OCI-LY3 (cell line): ENCODE measurements around the gene TRPV4.

Experiments used
- H2AFZ ChIP-seq: fragments of 200-600, 300-600 bp; shearing (Covaris generic); 2 replicates; pipeline ENCODE4 v1.6.0; 2014; ENCODE audit warnings: antibody characterized with exemption, low read depth, low read length
- H3K27ac ChIP-seq: fragments of 200-600, 300-600 bp; sonication (generic); 2 replicates; pipeline ENCODE4 v1.5.1; 2014; ENCODE audit warnings: mild to moderate bottlenecking, low read length, moderate library complexity, mixed read lengths
- H3K27me3 ChIP-seq: fragments of 200-600, 300-600 bp; sonication (generic); 2 replicates; pipeline ENCODE4 v1.6.1; 2014; ENCODE audit warnings: low read depth, low read length, mixed read lengths
- H3K36me3 ChIP-seq: fragments of 200-600, 300-600 bp; sonication (generic); replicated peaks from 2 replicates; pipeline ENCODE3; 2014; ENCODE audit warnings: low read depth, low read length, mixed read lengths
- H3K4me1 ChIP-seq: fragments of 300-600, 200-600 bp; sonication (generic); 2 replicates; pipeline ENCODE4 v1.6.1; 2014; ENCODE audit warnings: low read length, mixed read lengths
- H3K4me2 ChIP-seq: fragments of 200-600, 300-600 bp; sonication (generic); 2 replicates; pipeline ENCODE4 v1.6.1; 2014; ENCODE audit warnings: low read length, mixed read lengths
- H3K4me3 ChIP-seq: fragments of 300-600, 200-600 bp; sonication (generic); 2 replicates; pipeline ENCODE4 v1.5.1; 2014; ENCODE audit warnings: antibody characterized with exemption, mild to moderate bottlenecking, low read length, moderate library complexity
- H3K79me2 ChIP-seq: fragments of 300-600, 200-600 bp; shearing (Covaris generic); 2 replicates; pipeline ENCODE4 v1.6.1; 2014; ENCODE audit warnings: mild to moderate bottlenecking, low read length, mixed read lengths
- H3K9ac ChIP-seq: fragments of 300-600, 200-600 bp; shearing (Covaris generic); 2 replicates; pipeline ENCODE4 v1.6.0; 2014; ENCODE audit warnings: mild to moderate bottlenecking, low read length, moderate library complexity
- H3K9me3 ChIP-seq: fragments of 200-600, 300-600 bp; shearing (Covaris generic); 2 replicates; pipeline ENCODE4 v1.6.1; 2014; ENCODE audit warnings: low read length, mixed read lengths; ENCODE audit not compliant: insufficient read depth
- H4K20me1 ChIP-seq: fragments of 200-600, 300-600 bp; sonication (generic); 2 replicates; pipeline ENCODE4 v1.6.1; 2016; ENCODE audit warnings: low read length, mixed read lengths; ENCODE audit not compliant: insufficient read depth
- EZH2phosphoT487 ChIP-seq: fragments of 200-600 bp; shearing (Covaris generic); IDR thresholded peaks from 2 replicates; pipeline ENCODE4 v1.6.1; 2018; ENCODE audit warnings: antibody characterized with exemption, mixed run types, low read depth
- TF ChIP-seq, protein P1 (sequence below): fragments of 200-600, 300-600 bp; sonication (generic); IDR thresholded peaks from 2 replicates; pipeline ENCODE4 v1.5.1; 2014; ENCODE audit warnings: antibody characterized with exemption, low read length, low read depth

TRPV4 gene

DNA sequence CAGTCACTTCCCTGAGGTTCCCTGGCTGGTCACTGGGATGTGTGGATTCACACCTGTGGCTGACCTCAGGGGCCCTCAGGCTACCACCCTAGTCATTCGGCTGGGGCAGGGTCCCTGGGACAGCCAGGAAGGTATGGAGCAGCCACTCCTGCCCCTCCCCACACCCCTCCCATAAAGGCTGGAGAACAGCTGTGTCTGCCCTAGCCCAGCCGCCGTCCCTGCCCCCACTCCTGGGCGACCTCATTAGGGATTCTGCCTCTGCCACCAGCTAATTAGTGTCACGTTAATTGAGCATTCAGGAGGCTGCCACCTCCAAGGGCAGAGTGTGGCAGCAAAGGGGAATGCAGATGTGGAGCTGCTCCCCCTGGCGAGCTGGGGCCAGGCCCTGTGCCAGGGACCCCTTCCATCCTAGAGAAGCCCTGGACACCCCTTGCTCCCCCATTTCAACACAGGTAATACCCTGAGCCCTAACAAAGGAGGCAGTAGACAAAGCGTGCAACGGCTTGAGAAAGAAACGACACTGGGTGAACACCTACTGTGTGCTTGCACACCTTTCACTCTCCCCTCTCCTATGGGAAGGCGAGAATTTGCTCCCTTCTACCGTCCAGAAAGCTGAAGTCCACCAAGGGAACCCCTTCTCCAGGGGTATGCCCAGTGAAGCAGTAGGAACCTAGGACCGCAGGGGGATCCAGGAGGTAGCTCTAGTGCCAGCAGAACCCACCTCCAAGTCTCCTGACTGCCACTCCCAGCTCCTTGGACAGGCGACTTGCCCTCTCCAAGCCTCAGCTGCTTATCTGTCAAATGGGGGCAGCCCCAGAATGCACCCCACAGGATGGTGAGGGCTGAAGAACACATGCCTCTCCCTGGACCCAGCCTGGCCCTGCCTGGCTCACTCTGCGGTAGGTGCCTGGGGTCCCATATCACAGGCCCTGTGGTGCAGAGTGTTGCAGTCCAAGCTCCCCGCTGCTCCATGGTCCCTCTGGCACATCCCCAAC is 74.5 kb downstream of the TRPV4 start:
- Histone ChIP-seq H2AFZ (no peak overlapping the region), H4K20me1 (no peaks in the 10 kb centered on the region), H3K27me3 (no peaks in the 10 kb centered on the region), H3K4me2 (no peak overlapping the region), H3K79me2 (no peaks in the 10 kb centered on the region), H3K36me3 (peaks cover 11% of the 10 kb centered on the region), H3K9me3 (0 out of 2 replicates have a peak, but pooled peaks cover 5% of the 10 kb centered on the region), H3K4me1 (no peaks in the 10 kb centered on the region), H3K9ac (no peak overlapping the region), H3K27ac (no peak overlapping the region), H3K4me3 (no peak overlapping the region)
- TF ChIP-seq, protein P1, sequence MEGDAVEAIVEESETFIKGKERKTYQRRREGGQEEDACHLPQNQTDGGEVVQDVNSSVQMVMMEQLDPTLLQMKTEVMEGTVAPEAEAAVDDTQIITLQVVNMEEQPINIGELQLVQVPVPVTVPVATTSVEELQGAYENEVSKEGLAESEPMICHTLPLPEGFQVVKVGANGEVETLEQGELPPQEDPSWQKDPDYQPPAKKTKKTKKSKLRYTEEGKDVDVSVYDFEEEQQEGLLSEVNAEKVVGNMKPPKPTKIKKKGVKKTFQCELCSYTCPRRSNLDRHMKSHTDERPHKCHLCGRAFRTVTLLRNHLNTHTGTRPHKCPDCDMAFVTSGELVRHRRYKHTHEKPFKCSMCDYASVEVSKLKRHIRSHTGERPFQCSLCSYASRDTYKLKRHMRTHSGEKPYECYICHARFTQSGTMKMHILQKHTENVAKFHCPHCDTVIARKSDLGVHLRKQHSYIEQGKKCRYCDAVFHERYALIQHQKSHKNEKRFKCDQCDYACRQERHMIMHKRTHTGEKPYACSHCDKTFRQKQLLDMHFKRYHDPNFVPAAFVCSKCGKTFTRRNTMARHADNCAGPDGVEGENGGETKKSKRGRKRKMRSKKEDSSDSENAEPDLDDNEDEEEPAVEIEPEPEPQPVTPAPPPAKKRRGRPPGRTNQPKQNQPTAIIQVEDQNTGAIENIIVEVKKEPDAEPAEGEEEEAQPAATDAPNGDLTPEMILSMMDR: no peak
- TF ChIP-seq EZH2phosphoT487: no peak

DNA sequence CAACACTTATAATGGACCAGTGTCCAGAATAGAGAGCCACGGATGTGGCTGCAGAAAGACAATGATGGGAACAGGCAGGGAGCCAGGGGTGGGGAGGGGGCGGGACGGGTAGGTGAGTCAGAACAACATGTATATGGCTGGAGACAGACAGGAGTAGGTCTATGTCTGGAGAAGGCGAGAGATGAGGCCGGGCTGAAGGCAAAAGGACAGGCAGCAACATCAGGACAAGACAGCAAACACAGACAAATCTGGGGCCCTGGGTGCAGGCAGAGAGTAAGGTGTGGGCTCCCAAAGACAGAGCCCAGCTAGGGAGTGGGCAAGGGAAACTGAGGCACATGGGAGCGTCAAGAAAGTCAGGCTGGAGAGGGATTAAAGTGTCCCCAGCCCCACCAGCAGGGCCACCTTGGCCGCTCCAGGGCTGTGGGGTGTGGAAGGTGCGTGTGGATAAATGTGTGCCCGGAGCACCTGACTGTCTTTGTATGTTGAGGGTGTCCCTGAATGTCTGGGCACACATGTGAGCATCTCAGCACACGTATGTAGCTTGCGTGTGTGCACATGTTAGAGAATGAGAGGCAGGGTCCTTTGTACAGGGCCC is 75.4 kb downstream of the TRPV4 start:
- no peak overlapping the region for H3K4me2 ChIP-seq
- no peaks in the 10 kb centered on the region for H3K27me3 ChIP-seq
- TF ChIP-seq, protein P1: no peak
- TF ChIP-seq EZH2phosphoT487: no peak
- no peak overlapping the region for H3K4me3 ChIP-seq
- no peak overlapping the region for H3K9ac ChIP-seq
- H3K27ac ChIP-seq: no peak overlapping the region
- no peaks in the 10 kb centered on the region for H3K79me2 ChIP-seq
- 0 out of 2 replicates have a peak, but pooled peaks cover 5% of the 10 kb centered on the region for H3K9me3 ChIP-seq
- peaks cover 6% of the 10 kb centered on the region for H3K36me3 ChIP-seq
- no peaks in the 10 kb centered on the region for H4K20me1 ChIP-seq
- H3K4me1 ChIP-seq: no peaks in the 10 kb centered on the region
- no peak overlapping the region for H2AFZ ChIP-seq

DNA sequence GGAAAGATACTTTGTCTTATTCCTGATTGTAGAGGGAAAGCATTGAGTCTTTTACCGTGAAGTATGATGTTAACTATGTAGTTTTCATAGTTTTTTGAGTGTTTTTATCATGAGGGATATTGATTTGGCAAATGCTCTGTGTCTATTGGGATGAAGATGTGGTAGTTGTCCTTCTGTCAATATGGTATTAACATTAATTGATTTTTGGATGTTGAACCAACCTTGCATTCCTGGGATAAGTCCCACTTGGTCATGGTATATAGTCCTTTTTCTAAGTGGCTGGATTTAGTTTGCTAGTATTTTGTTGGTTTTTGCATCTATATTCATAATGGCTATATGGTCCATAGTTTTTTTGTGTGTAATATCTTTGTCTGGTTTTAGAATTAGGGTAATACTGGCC is 76.7 kb downstream of the TRPV4 start:
- no peaks in the 10 kb centered on the region for H3K79me2 ChIP-seq
- H3K9me3 ChIP-seq: 0 out of 2 replicates have a peak, but pooled peaks cover 5% of the 10 kb centered on the region
- H4K20me1 ChIP-seq: no peaks in the 10 kb centered on the region
- no peak overlapping the region for H2AFZ ChIP-seq
- no peaks in the 10 kb centered on the region for H3K27me3 ChIP-seq
- peaks cover 6% of the 10 kb centered on the region for H3K36me3 ChIP-seq
- no peak overlapping the region for H3K4me3 ChIP-seq
- no peaks in the 10 kb centered on the region for H3K4me1 ChIP-seq
- H3K9ac ChIP-seq: no peak overlapping the region
- no peak overlapping the region for H3K27ac ChIP-seq
- TF ChIP-seq, protein P1: no peak
- no peak for TF ChIP-seq EZH2phosphoT487
- H3K4me2 ChIP-seq: no peak overlapping the region

DNA sequence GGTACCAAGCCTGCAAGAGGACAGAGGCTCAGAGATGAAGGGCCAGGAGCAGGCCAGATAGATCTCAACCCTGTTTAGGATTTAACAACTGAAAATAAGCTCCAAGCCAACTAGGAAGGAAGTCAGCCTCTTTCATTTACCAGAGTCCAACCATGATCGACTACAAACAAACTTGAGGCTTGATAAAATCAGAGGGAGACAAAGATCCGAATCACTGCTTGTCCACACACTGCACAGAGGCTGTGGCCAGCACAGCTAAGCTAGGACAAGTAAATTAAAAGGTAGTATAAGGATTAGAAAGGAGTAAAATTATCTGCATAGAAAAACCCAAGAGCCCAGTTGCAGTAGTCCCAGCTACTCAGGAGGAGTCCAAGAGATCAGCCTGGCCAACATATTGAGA is 79.2 kb downstream of the TRPV4 start:
- Histone ChIP-seq H3K27me3 (no peaks in the 10 kb centered on the region), H3K9ac (no peak overlapping the region), H3K36me3 (peaks cover 6% of the 10 kb centered on the region), H3K9me3 (0 out of 2 replicates have a peak, but pooled peaks cover 5% of the 10 kb centered on the region), H3K27ac (no peak overlapping the region), H4K20me1 (no peaks in the 10 kb centered on the region), H3K79me2 (no peaks in the 10 kb centered on the region), H2AFZ (no peak overlapping the region), H3K4me1 (no peaks in the 10 kb centered on the region), H3K4me2 (no peak overlapping the region), H3K4me3 (no peak overlapping the region)
- TF ChIP-seq EZH2phosphoT487: no peak
- TF ChIP-seq, protein P1: no peak
